ENCODE measurements around the gene PEX3. TPM values are rescaled to one million over a fixed set of nuclear protein-coding genes. Genes with fewer than 3 reads are reported as not detected.

The PEX3 gene
- total RNA-seq, 1 experiment from 2014 or later: 12.9 TPM

- H3K4me1 ChIP-seq (ENCODE audit: control insufficient read depth in 1 of 2, insufficient read depth in 2 of 2, low read length in 2 of 2): peaks cover 6 to 15% of the 10 kb centered on the region in 2 experiments; a peak in 3 of 4 replicates
- CTCF ChIA-PET: interaction anchor here (1.2 kb wide), 1 partner anchor 405 kb away, joined by 3 read pairs; no protein-coding TSS in a partner anchor
- no peak overlapping the region for H3K4me3 ChIP-seq (replicated peaks in 1 of 2; ENCODE audit: low read depth in 1 of 2, low read length in 2 of 2)
- no peak overlapping the region for H3K9ac ChIP-seq (ENCODE audit: low read length)
- intact Hi-C loops (cut with micrococcal nuclease): no loop called here
- TF ChIP-seq EZH2 (IDR thresholded peaks at IDR 0.05) (no peak), ZFX (IDR thresholded peaks at IDR 0.05) (no peak), POLR2A (IDR thresholded peaks at IDR 0.05; ENCODE audit: borderline replicate concordance, extremely low read depth, insufficient read depth, insufficient read length) (no peak), REST (IDR thresholded peaks at IDR 0.05; ENCODE audit: low read depth) (no peak), EGR1 (IDR thresholded peaks at IDR 0.05; ENCODE audit: low read depth) (no peak), SRF (IDR thresholded peaks at IDR 0.05; ENCODE audit: low read depth) (no peak), TCF7L2 (IDR thresholded peaks at IDR 0.05; ENCODE audit: borderline replicate concordance, extremely low read depth, insufficient read depth, insufficient read length) (no peak), CBX3 (IDR thresholded peaks at IDR 0.05; ENCODE audit: low read depth) (no peak), MAX (IDR thresholded peaks at IDR 0.05) (no peak), RAD21 (IDR thresholded peaks at IDR 0.05; ENCODE audit: low read depth) (no peak), JUND (IDR thresholded peaks at IDR 0.05) (no peak), SIN3A (IDR thresholded peaks at IDR 0.05; ENCODE audit: low read depth) (no peak), ZBTB33 (IDR thresholded peaks at IDR 0.05; ENCODE audit: extremely low read depth, insufficient replicate concordance, low read length) (no peak), FOSL1 (IDR thresholded peaks at IDR 0.05; ENCODE audit: low read depth) (no peak), EZH2phosphoT487 (IDR thresholded peaks at IDR 0.05; ENCODE audit: borderline replicate concordance) (no peak)
- TF ChIP-seq, protein P1, sequence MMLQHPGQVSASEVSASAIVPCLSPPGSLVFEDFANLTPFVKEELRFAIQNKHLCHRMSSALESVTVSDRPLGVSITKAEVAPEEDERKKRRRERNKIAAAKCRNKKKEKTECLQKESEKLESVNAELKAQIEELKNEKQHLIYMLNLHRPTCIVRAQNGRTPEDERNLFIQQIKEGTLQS (IDR thresholded peaks at IDR 0.05): no peak
- BruUV-seq (replicated peaks): no TSS peak
- no peaks in the 10 kb centered on the region for H3K27me3 ChIP-seq (ENCODE audit: insufficient read depth, low read length)
- no peak overlapping the region for H2AFZ ChIP-seq (ENCODE audit: low read depth, low read length, poor library complexity, severe bottlenecking)
- no peaks in the 10 kb centered on the region for H3K36me3 ChIP-seq (ENCODE audit: control insufficient read depth in 1 of 2, insufficient read depth in 2 of 2, low read length in 2 of 2)
- DNase-seq (ENCODE audit: low read depth, low spot score) (no peak), ATAC-seq (no peak)
- no peaks in the 10 kb centered on the region; the same call in 1 of the 2 replicates for H3K79me2 ChIP-seq (ENCODE audit: insufficient read depth, low read length)
- no peak overlapping the region for H3K27ac ChIP-seq (ENCODE audit: low read depth, low read length)
- no peaks in the 10 kb centered on the region for H4K20me1 ChIP-seq (ENCODE audit: insufficient read depth)
- H3K9me3 ChIP-seq (ENCODE audit: control insufficient read depth in 1 of 2, insufficient read depth in 1 of 2, low read depth in 1 of 2, low read length in 2 of 2): no peaks in the 10 kb centered on the region
- no peaks in the 10 kb centered on the region for H3K9me2 ChIP-seq (ENCODE audit: insufficient read depth)
- no peak overlapping the region for H3K4me2 ChIP-seq (ENCODE audit: low read length)
- RAD21 ChIA-PET (ENCODE audit: low non-redundant PET in 1 of 2, low total read pairs in 2 of 2, uncharacterized antibody in 2 of 2, unreplicated experiment in 2 of 2): no interaction called here
- POLR2A ChIA-PET: interaction anchor here (0.6 kb wide), 1 partner anchor 759 kb away, joined by 3 read pairs; no protein-coding TSS in a partner anchor
Observed at GRCh38 chr6:143535189-143535614, 84.6 kb downstream of the PEX3 start.

All from HCT116 (cell line).